ENCODE data around the gene HRK. TPM values are rescaled to one million over a fixed set of nuclear protein-coding genes. Genes with fewer than 3 reads are reported as not detected.
A peak's percentile ranks its signal among the peaks of the same experiment; 100 is the strongest.

The HRK gene
- total and polyA plus RNA-seq, 9 of the 15 experiments (the other 6 are each of a cell fraction or from before 2014, with no cell fraction given) = 0.01 to 0.05 (median 0.04) TPM; not detected in 6

DNA sequence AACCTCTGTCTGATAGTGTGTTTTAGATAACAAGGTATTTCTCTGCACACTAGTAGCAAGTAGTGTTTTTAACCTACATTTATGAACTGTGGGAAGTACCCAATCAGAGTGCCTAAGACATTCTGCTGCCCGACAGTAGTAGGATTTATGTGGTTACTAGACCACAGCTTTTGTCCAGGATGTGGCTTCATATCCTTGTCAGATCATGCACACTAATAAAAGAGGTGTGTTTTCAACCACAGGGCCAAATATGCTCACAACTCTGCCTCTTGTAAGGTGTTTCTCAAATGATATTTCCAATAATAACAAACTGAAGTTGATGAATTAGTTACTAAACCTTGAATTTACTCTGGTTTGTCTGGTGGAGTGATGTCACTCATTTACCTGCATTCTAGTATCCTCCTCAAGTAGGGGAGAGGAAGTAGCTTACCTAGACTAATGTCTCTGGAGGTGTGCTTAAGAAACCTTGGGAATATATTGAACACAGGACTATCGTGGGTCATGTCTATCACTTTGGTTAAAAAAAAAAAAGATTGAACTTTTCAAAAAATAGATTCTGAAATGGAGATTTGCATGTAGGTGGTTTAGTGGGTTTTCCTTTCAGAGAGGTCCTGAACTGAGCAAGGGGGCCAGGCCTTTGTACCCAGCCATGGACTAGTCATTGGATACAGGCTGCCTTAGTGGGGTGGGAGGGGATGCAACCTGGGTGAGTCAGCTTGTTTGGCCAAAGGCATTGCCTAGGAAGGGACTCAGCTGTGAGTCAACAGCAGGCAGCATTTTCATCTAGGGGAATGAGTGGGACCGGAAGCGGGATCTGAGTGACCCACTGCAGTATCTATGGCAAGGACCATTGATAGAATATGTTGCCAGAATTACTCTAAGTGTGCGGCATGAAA, 43.6 kb upstream of the HRK start (continued):
- TF ChIP-seq, protein P1, sequence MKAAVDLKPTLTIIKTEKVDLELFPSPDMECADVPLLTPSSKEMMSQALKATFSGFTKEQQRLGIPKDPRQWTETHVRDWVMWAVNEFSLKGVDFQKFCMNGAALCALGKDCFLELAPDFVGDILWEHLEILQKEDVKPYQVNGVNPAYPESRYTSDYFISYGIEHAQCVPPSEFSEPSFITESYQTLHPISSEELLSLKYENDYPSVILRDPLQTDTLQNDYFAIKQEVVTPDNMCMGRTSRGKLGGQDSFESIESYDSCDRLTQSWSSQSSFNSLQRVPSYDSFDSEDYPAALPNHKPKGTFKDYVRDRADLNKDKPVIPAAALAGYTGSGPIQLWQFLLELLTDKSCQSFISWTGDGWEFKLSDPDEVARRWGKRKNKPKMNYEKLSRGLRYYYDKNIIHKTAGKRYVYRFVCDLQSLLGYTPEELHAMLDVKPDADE (conservative IDR thresholded peaks at IDR 0.05; ENCODE audit: control insufficient read depth, low read depth, low read length) = no peak
- TF ChIP-seq HEY1 (CRISPR knock-in tag; IDR thresholded peaks at IDR 0.05; ENCODE audit: borderline replicate concordance) (no peak), NEUROD1 (IDR thresholded peaks at IDR 0.05; ENCODE audit: borderline replicate concordance, low read depth, low read length, partially characterized antibody) (no peak), C11orf30 (IDR thresholded peaks at IDR 0.05; ENCODE audit: low read depth) (peak; percentile 42; the same call in 1 of the 2 replicates), ZNF224 (CRISPR knock-in tag; IDR thresholded peaks at IDR 0.05) (no peak), E2F5 (CRISPR knock-in tag; IDR thresholded peaks at IDR 0.05) (no peak), FOSL1 (tag; conservative IDR thresholded peaks at IDR 0.05) (peak; percentile 67), TCF3 (CRISPR knock-in tag; IDR thresholded peaks at IDR 0.05) (no peak), ZNF57 (CRISPR knock-in tag; IDR thresholded peaks at IDR 0.05) (no peak), TBL1XR1 (IDR thresholded peaks at IDR 0.05; ENCODE audit: low read length in 2 of 2) (no peak), HMBOX1 (IDR thresholded peaks at IDR 0.05) (peak; percentile 89), SNIP1 (IDR thresholded peaks at IDR 0.05; ENCODE audit: low read depth) (no peak), GABPA (tag; conservative IDR thresholded peaks at IDR 0.05; ENCODE audit: low read depth) (0 out of 2 replicates have a peak, but pooled peaks have one; percentile 29)
- TF ChIP-seq, protein P2, sequence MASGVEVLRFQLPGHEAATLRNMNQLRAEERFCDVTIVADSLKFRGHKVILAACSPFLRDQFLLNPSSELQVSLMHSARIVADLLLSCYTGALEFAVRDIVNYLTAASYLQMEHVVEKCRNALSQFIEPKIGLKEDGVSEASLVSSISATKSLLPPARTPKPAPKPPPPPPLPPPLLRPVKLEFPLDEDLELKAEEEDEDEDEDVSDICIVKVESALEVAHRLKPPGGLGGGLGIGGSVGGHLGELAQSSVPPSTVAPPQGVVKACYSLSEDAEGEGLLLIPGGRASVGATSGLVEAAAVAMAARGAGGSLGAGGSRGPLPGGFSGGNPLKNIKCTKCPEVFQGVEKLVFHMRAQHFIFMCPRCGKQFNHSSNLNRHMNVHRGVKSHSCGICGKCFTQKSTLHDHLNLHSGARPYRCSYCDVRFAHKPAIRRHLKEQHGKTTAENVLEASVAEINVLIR (CRISPR knock-in tag; IDR thresholded peaks at IDR 0.05) = no peak
